Body of pancreas (tissue), 4 donors: Measurements from ENCODE around the gene TFF2. TPM values are rescaled to one million over a fixed set of nuclear protein-coding genes. Genes with fewer than 3 reads are reported as not detected.
A peak's percentile ranks its signal among the peaks of the same experiment; 100 is the strongest.

Experiments used
- ATAC-seq: fragments of 150-250 bp; one replicate; pipeline ENCODE4 v1.9.1; 2016
- DNase-seq, 4 donors: peaks; one replicate each; pipeline ENCODE4 v3.0.0-alpha.2; 2019
- H3K27ac ChIP-seq, 4 donors: fragments of 200-600 bp; sonication (generic); 1 replicate in 3 of 4; 2 replicates in 1 of 4; pipeline versions ENCODE4 v1.5.1 to v1.6.1; 2016 to 2019; ENCODE audit warnings: mild to moderate bottlenecking in 1 of 4, mixed read lengths in 1 of 4, moderate library complexity in 1 of 4
- H3K27me3 ChIP-seq, 2 donors: fragments of 200-600 bp; sonication (generic); one replicate each; pipeline ENCODE4 v1.6.0; 2016; ENCODE audit warnings: mild to moderate bottlenecking in 1 of 2
- H3K36me3 ChIP-seq, 2 donors: fragments of 200-600 bp; sonication (generic); replicated peaks in 1 of 2; 2 replicates each; pipeline ENCODE4 v1.5.1; 2016; ENCODE audit warnings: low read depth in 2 of 2; ENCODE audit not compliant: insufficient read depth in 1 of 2
- H3K4me1 ChIP-seq: fragments of 200-600 bp; sonication (generic); one replicate; pipeline ENCODE4 v1.6.0; 2016
- H3K4me3 ChIP-seq, 2 donors: fragments of 200-600 bp; sonication (generic); 1 replicate in 1 of 2; 2 replicates in 1 of 2; pipeline ENCODE4 v1.5.1; 2016 to 2019
- H3K9me3 ChIP-seq, 3 donors: fragments of 200-600 bp; sonication (generic); 1 replicate in 2 of 3; 2 replicates in 1 of 3; pipeline ENCODE4 v1.5.1; 2016
- CTCF ChIP-seq, 7 experiments: fragments of 450-650 bp in 4 of 7; fragments of 200-600 bp in 3 of 7; sonication (generic) in 3 of 7; IDR thresholded peaks; one replicate each; pipeline ENCODE4 v1.5.1; 2016 to 2019; ENCODE audit warnings: antibody characterized with exemption in 7 of 7
- POLR2A ChIP-seq, 3 donors: fragments of 450-650 bp; IDR thresholded peaks; one replicate each; pipeline ENCODE4 v1.6.1; 2016; ENCODE audit warnings: antibody characterized with exemption in 3 of 3, mild to moderate bottlenecking in 2 of 3
- WGBS, 2 donors: methylation state at CpG; one replicate each; pipeline ENCODE4 v1.1.5; 2017; 5-methylcytosine and 5-hydroxymethylcytosine counted together
- intact Hi-C: fragments of 100-400 bp; cut with DNase I; formaldehyde crosslinking; loops from one replicate; pipeline ENCODE4 v1.15.1; 2023
- total RNA-seq, 2 donors: library from RNA; depleted of rRNA; stranded (reverse); fragments of >200 nt; gene quantifications; one replicate each; pipeline ENCODE4 v1.1.0, GENCODE V29; 2016

The TFF2 gene
- total RNA-seq, 2 donors from 2014 or later, result 1.3 to 9.3 TPM

GRCh38 chr21:42313501-42313969, 37.3 kb downstream of the TFF2 start:
- intact Hi-C loops, result loop anchor here (10.0 kb wide), 1 partner anchor 131 kb away; no protein-coding TSS in a partner anchor
- peaks cover 35% of the 10 kb centered on the region for H3K4me1 ChIP-seq

DNA sequence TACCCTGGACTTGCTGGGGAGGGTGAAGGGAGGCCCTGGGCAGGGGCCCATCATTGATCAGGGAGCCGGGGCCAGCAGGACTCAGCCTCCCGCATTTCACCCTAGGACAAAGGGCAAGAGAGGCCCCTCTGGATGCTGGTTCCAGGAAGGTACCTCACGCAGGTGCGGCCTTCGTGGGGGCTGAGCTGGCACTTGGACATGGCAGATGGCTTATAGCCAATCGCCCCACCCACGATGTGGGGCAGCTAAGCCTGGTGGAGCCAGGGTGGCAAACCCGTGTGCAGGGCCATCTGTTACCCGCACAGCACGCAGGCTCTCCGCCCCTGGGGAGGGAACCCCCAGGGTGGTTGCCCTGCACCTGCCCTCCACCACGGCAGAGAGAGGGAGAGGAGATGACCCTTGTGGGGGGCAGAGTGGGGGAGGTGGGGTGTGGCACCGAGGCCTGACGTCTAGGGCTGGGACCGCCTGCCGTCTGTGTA, 38.1 kb downstream of the TFF2 start:
- WGBS, 2 donors, result 71 to 83% methylated on average over 6 to 12 of the region's 16 CpGs
- Histone ChIP-seq H3K27me3 (no peaks in the 10 kb centered on the region), H3K4me1 (peaks cover 35% of the 10 kb centered on the region), H3K36me3 (no peaks in the 10 kb centered on the region), H3K9me3 (no peaks in the 10 kb centered on the region), H3K4me3 (no peak overlapping the region), H3K27ac (no peak overlapping the region)
- TF ChIP-seq CTCF (IDR thresholded peaks at IDR 0.05), result no peak
- no peak for TF ChIP-seq POLR2A (IDR thresholded peaks at IDR 0.05)
- ATAC-seq (no peak), DNase-seq (no peak)
- intact Hi-C loops, result loop anchor here (10.0 kb wide), 1 partner anchor 132 kb away; no protein-coding TSS in a partner anchor

More at GRCh38 chr21:42313501-42313969, 37.3 kb downstream of the TFF2 start:
- no peak for TF ChIP-seq POLR2A (IDR thresholded peaks at IDR 0.05)
- TF ChIP-seq CTCF (IDR thresholded peaks at IDR 0.05), result no peak
- ATAC-seq (no peak), DNase-seq (peak in 1 of 4 donors; percentile 40)
- H3K27me3 ChIP-seq, result no peaks in the 10 kb centered on the region
- no peak overlapping the region for H3K4me3 ChIP-seq
- no peaks in the 10 kb centered on the region for H3K36me3 ChIP-seq
- H3K9me3 ChIP-seq, result no peaks in the 10 kb centered on the region
- 19 to 28% methylated on average over 7 to 13 of the region's 13 CpGs for WGBS, 2 donors
- H3K27ac ChIP-seq, result no peak overlapping the region

DNA sequence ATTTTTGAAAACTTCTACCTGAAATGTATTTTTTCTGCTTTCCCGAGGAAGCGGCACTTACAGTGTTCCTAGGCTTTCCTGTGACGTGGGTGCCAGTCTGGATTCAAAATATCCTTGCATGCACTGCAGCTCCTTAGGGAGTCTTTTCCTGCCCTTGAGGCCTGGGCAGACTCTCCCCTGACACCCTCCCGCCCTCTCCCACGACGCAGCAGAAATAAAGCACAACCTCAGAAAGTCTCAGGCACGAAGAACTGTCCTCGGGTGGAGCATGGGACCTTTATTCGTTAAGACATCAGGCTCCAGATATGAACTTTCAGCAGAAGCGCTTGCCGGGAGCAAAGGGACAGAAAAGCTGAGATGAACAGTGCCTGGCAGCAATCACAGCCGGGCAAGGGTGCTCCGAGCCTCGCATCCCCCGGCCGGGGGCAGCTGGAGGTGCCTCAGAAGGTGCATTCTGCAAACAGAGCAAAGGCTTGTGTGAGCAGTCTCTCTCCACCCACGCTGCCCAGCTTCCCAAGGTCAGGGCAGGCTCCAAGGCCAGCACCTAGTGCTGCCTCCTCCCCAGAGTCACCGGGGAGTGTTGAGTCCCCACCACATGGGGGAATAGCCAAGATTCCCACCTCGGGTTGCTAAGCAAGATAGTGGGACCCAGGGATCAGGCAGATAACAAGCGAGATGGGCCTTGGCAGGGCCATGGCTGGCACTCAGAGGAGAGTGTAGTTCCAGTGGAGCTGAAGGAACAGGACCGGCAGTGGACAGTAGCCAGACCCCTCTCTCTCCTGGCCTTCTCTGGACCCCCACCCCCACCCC, 38.8 kb downstream of the TFF2 start:
- TF ChIP-seq POLR2A (IDR thresholded peaks at IDR 0.05) (no peak), CTCF (IDR thresholded peaks at IDR 0.05) (no peak)
- intact Hi-C loops, result loop anchor here (10.0 kb wide), 1 partner anchor 133 kb away; no protein-coding TSS in a partner anchor
- H3K27me3 ChIP-seq, result no peaks in the 10 kb centered on the region
- peaks cover 37% of the 10 kb centered on the region for H3K4me1 ChIP-seq
- no peak overlapping the region for H3K4me3 ChIP-seq
- no peak for ATAC-seq
- WGBS, 2 donors, result 42 to 46% methylated on average over 21 of the region's 21 CpGs
- H3K27ac ChIP-seq, result no peak overlapping the region
- no peaks in the 10 kb centered on the region for H3K36me3 ChIP-seq
- H3K9me3 ChIP-seq, result no peaks in the 10 kb centered on the region
- peak in 1 of 4 donors; percentile 54 for DNase-seq

DNA sequence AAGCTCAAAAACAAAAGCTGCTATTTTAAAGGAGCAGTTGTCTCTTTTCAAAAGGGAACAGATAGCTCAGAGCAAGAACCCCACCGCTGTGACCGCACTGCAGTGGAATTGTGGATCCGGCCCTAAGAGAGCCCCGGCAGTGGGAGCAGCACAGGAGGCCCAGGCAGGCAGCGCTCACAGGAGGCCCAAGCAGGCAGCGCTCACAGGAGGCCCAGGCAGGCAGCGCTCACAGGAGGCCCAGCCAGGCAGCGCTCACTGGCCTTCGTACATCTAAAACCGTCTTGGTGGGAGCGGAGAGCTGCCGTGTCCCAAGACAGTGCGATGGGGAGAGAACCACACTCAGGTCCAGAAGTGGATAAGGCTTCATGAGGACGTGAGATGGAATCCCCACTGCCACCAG, 39.6 kb downstream of the TFF2 start:
- TF ChIP-seq POLR2A (IDR thresholded peaks at IDR 0.05), result no peak
- no peak for TF ChIP-seq CTCF (IDR thresholded peaks at IDR 0.05)
- DNase-seq (no peak), ATAC-seq (no peak)
- Histone ChIP-seq H3K4me3 (no peak overlapping the region), H3K9me3 (no peaks in the 10 kb centered on the region), H3K4me1 (peaks cover 41% of the 10 kb centered on the region), H3K27ac (no peak overlapping the region), H3K27me3 (no peaks in the 10 kb centered on the region), H3K36me3 (no peaks in the 10 kb centered on the region)
- intact Hi-C loops, result loop anchor here (10.0 kb wide), 1 partner anchor 134 kb away; no protein-coding TSS in a partner anchor
- 96 to 97% methylated on average over 13 to 14 of the region's 14 CpGs for WGBS, 2 donors
